GM18861 (cell line): ENCODE measurements around the gene MSI2.

ENCODE experiments used
- ATAC-seq: cut with Tn5 transposase; IDR thresholded peaks from one replicate; pipeline ENCODE4 v1.9.1; 2021; ENCODE audit not compliant: unreplicated experiment

The MSI2 gene

DNA sequence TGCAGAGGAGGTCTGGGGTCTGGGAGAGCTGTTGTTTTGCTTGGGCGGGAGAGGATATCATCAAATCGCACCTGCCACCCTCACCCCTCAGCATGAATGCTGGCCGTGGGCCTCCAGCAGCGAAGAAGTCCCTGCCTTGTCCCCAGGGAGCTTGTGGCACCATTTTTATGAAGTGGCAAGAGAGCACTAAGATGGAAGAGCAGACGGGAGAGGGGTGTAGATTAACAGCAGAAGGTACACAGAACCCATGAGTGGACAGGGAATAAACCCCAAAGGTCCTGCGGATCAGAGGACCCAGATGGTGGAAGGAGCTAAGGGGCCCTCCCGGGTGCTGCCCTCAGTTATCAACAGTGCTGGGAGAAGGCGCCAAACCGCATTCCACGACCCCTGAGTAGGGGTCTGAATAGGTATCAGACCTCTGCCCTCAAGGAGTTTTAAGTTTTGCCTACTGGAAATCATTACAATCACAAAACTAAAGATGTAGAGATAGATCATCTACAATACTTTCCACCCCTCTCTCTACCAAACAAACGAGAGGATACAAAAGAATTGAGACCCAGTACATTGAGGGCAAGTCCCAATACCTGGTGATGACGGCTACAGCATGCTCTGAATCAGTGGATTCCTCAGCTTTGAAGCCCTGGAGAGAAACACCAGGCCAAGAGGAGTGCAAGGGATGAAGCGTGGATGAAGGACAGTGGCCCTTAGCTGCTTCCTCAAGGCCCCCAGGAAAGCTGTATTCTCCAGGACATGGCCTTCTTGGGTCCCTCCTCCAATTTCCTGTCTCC, 428.6 kb downstream of the MSI2 start:
- ATAC-seq: no peak

DNA sequence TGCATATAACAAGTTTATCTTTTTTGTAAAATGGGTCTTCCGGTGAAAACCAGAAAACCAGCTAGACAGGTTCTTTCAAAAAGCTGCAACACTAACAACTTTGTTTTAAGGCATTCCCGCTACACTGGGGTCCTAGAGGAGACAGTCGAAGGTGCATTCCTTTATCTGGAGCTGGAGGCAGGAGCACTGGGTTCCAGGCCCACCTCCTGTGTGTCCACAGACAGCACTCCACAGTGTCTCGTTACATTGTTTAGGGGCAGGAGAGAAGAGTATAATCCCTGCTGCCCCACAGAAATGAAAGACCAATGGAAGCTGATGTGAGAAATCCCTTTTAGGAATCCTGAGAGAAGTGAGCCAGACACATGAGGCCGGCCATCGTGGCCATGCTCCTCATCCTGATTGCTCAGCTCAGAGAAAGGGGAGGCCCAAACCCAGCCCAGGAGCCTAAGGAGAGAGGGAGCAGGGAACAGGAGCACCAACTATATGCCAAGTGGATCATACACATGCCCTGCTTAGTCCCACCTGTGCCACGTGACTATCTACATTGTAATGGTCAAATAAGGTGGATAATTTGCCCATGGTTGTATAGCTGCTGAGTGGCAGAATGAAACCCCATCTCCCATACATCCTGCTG, 429.3 kb downstream of the MSI2 start:
- no peak for ATAC-seq

DNA sequence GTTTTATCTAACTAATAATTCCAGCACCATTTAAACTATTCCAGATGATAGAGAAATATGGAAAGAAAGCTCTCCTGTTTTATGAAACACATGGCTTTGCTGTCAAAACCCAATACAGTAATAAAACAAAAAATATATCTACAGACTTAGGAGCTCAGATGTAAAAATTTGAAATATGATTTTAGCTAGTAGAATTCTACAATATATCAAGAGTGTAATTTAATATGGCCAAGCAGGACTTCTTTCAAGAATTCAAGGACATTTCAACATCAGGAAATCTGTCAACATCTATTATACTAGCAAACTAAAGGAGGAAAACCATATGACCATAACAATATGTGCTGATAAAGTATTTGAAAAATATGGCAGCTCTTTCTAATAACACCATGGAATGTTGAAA, 431.3 kb downstream of the MSI2 start:
- no peak for ATAC-seq

DNA sequence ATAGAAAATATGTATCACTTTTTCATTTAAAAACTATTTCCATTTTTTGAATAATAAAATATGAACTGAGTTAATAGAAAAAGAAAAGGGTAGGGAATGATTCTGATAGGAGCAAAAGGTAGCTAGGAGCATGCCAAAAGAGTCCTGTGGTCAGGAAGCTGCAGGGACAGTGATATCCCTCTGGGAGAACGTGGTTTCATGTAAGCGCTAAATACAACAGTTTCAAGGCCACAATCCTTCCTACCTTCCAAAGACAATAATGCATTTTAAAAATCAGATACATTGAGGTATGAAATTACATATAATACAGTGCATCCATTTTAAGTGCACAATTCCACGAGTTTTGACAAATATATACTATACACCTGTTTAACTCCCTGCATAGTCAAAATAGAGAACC, 432.9 kb downstream of the MSI2 start:
- no peak for ATAC-seq

DNA sequence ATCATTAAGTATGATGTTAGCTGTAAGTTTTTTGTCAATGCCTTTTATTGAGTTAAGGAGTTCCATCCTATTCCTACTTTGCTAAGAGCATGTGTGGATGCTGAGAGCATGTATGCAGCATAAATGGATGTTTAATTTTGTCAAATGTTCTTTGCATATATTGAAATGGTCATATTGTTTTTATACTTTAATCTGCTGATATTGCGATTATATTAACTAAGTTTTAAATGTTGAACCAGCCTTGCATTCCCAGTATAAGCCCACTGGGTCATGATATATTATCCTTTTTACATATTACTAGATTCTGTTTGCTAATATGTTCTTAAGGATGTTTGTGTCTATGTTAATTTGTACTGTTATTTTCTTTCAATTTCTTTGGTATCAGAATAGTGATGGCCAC, 435.6 kb downstream of the MSI2 start:
- ATAC-seq: no peak

DNA sequence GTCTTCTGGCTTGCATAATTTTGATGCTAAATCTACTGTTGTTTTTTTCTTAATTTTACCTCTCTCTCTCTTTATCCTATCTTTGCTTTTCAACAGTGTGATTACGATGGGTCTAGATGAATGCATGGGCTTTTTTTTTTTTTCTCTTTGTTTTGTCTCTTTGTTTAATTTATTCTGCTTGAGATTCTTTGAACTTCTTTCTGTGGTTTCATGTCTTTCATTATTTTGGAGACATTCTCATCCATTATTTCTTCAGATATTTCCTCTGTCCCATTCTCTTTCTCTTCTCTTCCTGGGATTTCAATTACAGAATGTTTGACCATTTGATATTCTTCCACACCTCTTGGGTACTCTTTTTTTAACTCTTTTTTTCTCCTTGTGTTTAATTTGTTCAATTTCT, 436.4 kb downstream of the MSI2 start:
- ATAC-seq: no peak

DNA sequence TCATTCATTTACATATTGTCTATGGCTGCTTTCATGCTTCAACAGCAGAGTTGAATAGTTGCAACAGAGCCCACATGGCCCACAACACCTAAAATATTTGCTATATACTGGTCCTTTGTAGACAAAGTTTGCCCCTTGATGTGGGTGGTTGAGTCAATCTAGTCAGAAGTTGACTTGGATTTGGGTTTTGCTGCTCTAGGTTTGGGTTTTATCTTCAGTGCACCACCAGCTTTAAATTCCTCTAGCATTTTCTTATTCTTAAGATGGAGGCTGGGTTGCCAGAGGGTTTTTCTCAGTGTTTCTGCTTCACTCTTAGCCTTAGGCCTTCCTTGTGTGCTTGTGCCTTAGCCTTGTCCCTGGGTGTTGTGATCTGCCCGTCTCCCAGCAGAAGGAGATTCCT, 437.7 kb downstream of the MSI2 start:
- no peak for ATAC-seq

DNA sequence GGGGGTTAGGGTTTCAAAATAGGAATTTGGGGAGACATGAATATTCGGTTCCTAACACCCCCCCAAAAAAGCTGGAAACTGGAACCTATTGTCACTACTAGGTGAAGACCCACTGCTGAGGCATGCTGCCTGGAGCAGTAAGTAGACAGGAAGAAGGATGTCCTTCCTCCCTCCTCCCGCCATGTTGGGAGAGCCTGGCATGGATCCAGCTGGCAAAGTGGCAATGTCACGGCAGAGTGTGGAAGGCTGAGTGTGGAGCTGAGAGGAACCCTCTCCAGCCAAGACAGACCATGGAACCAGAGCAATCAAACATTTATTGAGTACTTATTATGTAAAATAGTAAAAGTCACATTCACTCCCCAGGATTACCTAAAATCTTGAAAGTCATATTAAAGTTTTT, 439.7 kb downstream of the MSI2 start:
- no peak for ATAC-seq

DNA sequence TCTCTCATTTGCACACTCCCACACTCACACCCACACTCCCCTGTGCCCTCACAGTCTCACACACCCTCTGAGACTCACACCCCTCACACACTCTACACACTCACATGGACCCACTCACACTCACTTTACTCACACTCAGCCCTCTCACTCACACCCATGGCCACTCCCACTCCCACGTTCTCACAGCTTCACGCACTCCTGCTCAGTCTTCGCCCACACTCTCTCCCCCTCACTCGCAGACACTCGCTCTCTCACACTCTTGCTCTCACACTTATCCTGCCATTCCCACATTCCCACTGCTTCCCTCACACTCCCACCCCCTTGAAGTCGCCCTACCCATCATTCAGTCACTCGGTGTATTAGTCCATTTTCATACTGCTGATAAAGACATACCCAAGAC, 440.9 kb downstream of the MSI2 start:
- no peak for ATAC-seq

DNA sequence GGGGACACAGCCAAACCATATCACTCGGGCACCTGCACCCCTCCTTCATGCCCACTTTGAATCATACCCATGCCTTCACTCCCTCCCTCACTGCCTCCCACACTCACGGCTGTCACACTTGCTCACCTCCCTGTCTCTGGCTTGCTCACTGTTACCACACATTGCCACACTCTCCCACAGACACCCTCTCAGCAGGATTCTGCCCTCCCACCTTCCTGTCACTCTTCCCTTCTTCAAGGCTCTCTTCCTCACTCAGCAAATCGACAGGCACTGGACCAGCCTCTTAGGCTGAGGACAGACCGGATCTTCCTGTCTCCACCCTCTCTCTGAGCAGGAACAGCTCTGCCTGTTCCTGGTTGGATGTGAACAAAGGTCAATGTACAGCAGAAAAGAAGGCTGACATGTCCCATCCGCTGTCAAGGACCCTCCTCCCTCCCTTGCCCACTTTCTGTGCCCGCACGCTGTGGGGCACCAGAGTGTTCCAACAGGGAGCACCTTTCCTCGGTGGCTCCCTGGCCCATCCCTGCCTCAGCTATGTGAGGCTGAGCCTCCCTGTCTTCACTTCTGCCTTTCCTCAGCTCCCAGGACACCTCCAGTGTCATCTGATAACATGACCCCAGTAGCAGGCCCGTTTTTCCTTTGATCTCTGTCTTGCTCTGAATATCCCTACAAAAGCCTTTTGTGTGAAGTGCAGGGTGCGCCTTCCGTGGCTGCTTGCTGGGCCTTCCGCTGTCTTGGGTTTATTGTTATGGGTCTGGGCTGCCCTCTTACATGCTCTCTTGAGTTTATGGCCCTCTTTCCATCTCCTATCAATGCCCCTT, 441.8 kb downstream of the MSI2 start:
- no peak for ATAC-seq

DNA sequence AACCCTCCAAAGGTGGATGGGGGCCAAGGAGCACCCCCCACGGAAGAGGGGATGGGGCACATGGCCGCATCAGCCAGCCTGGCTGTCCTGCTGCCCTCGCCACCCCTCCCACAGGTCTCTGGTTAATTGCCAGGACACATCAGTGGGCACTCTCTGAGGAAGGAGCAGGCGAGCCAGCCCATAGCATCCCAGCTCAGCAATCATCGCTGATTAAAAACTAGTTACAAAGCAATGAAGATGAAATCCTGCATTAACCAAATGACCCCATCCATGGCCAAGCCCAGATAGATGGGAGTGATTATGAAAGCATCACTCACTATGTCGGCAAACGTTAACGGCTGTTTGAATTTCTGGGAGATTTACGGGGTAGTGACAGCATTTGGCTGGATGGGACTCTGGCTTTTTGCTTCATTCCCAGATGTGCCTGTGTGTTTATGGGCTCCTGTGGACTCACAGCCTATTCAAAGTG, 443.5 kb downstream of the MSI2 start:
- no peak for ATAC-seq

DNA sequence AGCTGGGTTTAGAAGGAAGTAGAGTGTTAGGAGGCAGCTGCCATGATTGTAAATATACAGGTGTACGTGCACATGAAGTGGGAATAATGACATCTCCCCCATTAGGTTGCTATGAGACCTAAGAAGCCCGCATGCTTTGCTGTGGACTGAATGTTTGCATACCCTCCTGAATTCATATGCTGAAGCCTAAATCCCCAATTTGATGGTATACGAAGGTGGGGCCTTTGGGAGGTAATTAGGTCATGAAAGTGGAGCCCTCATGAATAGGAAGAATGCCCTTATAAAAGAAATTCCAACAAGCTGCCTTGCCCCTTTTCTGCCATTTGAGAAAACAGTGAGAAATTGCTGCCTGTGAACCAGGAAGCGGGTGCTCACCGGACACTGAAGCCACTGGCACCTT, 444.8 kb downstream of the MSI2 start:
- ATAC-seq: no peak

DNA sequence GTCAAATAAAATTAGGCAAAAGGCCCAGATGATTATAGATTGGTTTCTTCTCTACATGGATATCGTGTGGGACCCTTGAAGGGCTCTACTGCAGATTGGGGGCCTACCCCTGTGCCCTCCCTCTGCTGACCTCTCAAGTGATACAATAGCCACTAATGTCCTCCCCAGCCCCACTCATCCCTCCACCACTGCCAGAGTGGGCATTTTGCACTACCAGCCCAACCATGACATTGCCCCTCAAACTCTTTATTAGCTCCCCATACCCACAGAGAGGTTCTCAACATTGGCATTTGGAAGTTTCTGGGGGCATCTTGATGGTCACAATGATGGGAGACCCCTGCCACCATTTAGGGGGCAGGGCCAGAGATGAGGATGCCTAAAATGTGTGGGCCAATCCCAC, 446.9 kb downstream of the MSI2 start:
- no peak for ATAC-seq

DNA sequence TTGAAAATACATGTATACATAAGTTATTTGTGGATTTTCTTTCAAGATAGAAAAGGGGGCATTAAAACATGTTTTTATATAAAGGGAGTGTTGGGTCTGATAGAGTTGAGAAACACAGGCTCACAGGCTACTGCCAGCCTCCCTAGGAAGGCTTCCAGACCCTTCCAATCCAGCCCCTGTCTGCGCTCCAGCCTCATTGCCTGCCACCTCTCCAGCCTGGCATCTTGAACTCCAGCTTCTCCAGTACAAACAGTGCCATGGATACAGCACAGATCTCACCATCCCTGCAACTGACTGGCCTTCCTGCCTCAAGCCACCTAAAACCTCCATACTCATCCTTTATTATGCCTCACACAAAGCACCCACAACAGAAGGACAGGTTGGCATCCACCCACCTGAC, 448.1 kb downstream of the MSI2 start:
- ATAC-seq: no peak

DNA sequence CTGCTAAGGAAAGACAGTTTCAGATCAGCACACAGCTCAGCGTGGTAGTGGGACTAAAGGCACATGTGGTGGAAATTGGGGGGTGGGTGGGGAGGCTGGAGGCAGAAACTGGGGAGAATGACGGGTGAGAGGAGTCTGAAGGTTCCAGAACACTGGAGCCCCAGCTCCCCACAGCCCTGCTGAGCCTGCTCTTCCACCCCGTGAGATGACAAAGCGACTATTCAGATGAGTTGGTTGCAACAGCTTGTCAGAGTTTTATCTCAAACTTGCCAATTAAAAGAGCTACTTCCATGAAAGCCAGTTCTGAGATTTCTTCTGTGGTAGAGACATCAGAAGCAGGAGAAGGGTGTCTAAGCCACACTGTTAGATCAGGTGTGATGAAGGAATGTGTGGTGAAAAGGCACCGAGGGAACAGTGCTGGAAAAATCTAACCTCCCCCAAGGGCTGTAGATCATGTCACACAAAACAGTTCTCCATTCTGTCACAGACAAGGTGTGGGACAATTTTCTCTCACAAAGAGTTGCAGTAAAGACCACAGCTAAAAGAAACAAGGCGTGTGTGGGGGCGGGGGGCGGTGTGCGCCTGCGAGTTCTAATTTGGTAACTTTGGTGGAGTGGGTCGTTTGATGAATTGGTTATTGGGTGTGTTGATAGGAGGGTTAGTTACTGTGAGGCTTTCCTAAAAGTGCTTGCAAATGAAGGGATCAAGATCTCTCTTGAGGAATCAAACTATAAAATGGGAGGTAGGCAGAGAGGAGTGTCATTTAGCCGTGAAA, 449.8 kb downstream of the MSI2 start:
- no peak for ATAC-seq

DNA sequence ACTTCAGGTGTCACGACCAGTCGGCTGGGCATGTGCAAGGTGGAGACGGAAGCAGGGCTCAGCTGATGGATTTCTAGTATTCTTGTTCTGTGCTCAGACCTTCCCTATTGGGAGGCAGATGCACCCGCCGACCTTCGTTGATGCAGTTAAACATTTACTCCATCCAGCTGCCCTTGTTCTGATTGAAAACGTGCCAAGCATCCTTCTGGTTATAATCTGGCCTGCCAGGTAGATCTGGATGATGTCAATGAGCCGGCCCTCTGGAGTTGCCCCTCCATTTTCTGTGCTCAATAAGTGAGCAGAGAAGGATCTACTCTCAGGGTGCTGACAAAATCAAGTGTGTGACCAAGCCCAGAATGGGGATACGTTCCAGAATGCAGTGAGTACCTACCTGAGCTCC, 450.4 kb downstream of the MSI2 start:
- ATAC-seq: no peak

DNA sequence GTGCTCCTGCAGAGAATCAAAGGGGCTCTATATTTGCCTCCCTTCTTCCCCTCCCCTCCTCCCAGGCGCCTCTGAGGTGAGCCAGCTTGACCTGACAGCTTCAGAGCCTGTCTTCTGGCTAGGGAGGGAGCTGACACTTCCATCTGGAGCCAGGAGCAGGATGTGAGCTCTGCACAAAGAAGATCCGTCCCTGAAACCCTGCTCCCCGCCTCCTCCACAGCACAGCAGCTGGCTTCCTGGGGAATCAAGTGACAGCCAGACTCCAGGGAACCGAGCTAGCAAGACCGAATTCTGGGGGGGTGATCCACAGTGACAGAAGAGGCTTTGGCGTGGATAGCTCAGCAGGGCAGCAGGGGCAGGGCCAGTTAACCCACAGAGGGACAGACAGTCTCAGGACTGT, 451.6 kb downstream of the MSI2 start:
- no peak for ATAC-seq

DNA sequence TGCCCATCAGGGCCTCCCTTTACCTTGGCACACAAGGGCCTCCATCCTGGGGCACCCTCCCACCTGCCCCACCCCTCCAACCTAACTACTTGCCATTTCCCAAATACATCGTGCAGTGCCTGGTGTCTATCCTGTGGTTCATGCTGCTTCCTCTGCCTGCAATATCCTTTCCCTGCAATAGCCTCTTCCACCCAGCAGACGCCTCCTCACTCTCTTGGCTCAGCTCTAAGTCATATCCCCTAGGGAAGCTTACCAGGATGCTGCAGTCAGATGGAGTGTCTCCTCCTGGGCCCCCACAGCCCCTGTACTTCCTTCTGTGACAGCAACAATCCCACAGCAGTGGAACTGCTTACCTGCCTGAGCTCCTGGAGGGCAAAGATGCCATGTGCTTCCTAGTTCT, 452.1 kb downstream of the MSI2 start:
- no peak for ATAC-seq

DNA sequence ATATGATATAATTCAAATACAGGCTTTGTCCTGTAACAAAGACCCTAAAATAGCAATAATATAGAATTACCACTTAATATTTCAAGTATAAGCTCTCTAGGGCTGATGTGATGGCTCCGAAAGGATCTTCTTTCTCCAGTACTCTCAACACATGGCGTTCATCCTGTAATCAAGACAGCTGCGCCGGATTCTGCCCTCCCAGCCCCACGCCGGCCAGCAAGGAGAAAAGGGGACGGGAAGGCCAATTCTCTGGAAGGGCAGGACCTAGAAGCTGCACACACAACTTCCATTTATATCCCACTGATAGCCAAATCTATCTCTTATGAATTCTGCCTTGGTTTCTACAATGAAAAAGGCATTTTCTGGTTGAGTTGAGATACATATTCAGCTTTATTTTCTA, 456.8 kb downstream of the MSI2 start:
- ATAC-seq: no peak

DNA sequence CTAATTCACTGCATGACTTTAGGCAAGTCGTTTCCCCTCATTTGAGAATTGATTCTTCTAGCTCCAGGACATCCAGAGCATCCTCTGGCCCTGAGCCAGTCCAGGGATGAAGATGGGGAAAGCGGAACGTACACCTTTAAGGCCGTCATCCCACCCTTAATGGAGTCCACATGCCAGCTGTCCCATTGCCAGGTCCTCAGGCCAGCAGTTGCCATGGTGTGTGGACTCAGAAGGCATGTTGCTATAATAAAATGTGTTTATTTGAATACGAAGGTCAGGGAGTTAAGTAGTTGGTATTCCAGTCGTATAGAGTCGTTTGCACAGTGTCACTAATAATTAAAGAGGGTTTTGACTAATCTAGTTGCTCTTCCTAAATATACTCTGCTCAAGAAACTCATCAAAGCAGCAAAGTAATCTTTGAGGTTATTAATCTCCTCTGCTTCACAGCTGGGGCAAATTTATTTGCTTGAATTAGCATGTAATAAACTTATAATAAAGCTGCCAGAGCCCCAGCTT, 458.4 kb downstream of the MSI2 start:
- ATAC-seq: no peak

DNA sequence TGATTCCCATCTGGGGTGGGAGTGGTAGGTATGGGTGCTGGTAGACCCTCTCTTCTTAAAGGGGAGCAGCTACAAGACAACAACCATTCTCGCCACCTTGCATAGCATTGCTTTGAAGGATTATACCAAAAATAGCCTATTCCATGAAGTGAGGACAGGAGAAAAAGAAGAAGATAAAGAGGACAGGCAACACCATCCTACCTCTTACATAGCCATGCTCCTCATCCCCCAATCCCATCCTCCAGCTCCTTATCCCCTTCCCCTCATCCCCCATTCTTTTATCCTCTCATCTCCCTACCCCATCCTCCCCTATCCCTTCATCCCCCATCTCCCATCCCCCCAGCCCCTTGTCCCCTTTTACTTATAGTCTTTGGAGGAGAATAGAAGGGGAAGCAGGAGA, 459.7 kb downstream of the MSI2 start:
- no peak for ATAC-seq
